GM19324 (cell line): ENCODE results near the gene FOXO6.

Experiments used
- ATAC-seq: cut with Tn5 transposase; IDR thresholded peaks from one replicate; pipeline ENCODE4 v1.9.1; 2021; ENCODE audit warnings: mild to moderate bottlenecking, moderate library complexity; ENCODE audit not compliant: unreplicated experiment, low FRiP score

FOXO6 gene

GRCh38 chr1:41397020-41397419 is 35.8 kb downstream of the FOXO6 start:
- no peak for ATAC-seq

DNA sequence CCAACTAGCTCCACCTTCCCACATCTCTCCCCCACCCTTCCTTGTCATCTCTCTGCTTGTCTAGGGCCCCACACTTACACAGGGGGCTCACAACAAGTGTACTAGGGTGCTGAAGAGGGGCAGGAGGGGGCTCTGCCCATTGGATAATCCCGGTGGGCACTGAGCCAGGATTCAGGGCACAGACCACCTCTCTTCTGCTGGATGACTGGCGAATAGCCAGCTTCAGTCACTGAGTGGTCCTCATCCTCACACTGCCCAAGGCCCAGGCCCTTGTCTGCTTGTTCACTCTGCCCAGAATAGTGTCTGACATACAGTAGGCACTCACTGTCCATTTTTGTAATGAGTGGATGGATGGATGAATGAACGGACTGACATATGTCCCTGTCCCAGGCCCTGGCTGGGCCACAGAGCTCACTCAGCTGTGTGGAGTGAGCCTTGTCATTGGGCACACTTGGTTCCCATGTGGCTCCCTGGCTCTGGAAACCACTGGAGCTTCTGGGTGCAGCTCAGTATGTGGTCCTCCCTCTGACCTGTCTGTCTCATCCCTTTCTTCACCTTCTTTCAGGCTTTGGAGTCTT is 36.6 kb downstream of the FOXO6 start:
- no peak for ATAC-seq

DNA sequence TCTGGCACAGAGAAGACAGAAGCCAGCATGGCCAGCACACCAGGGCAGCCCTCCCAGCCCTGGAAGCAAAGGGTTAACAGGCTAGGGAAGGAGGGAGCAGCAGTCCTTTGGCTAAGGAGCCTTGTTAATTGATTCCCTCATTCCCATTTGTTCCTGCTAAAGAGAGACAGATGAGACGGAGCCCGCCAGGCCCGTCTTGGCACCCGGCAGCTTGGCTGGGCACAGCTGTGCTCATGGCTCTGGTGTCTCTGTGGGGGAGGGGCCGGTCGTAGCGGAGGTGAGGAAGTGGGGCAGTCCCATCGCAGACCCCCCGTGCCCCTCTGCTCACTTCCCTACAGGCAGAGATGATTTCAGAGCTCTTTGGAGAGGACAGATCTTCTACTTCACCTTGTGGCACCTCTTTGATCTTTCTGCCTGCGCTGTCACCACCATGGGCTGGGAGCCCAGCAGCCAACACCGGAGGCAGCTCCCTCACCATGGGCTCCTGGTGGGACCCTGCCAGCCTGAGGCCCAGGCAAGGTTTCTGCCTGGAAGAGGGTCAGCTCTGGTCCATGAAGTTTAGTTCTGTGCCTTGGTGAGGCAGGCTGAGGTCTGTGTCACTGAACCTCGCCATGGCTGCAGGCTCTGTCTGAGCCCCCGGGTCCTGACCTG is 38.0 kb downstream of the FOXO6 start:
- ATAC-seq: no peak

GRCh38 chr1:41400225-41400624 is 39.0 kb downstream of the FOXO6 start:
- ATAC-seq: no peak

- no peak for ATAC-seq
Observed at GRCh38 chr1:41401899-41402298, 40.7 kb downstream of the FOXO6 start.

DNA sequence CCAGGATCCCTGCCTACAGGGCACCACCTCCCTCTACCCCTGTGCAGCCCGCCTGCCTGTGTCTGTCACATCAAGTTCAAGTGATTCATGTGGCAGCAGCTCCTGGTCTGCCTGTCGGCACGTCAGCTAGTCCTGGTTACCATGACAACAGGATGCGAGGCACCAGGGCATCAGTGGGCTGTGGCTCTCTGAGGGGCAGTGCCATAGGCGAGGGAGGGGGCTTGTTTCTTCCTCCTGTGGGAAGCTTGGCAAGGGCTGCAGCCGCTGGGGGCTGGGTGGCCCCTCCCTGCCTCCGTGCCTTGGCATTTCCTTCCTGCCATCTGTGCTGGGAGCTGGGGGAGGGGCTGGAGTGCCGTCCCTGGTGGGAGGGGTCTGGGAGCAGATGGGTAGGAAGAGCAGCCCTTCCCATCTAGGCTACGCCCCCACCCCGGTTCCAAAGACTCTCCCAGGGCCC is 43.1 kb downstream of the FOXO6 start:
- no peak for ATAC-seq

GRCh38 chr1:41407664-41408252 is 46.5 kb downstream of the FOXO6 start:
- no peak for ATAC-seq

DNA sequence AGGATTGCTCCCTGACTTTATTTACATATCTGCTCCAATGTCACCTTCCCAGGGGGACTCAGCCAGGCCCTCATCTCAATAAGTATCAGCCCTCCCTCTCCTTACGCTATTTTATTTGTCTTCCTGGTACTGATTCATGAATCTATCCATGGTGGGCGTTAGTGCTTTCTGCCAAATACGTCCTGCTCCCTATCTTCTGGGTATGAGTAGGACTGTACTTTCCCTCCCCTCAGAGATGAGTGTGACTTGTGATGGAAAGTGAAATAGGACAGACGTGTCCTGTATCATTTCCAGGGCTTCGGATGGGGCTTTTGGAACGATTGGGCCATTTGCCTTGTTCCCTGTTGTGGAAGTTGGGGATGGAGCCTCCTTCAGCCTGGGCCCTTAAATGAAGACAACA is 47.5 kb downstream of the FOXO6 start:
- ATAC-seq: no peak

- no peak for ATAC-seq
Observed at GRCh38 chr1:41409825-41410224, 48.6 kb downstream of the FOXO6 start.

- ATAC-seq: no peak
Observed at GRCh38 chr1:41410462-41410861, 49.2 kb downstream of the FOXO6 start.

DNA sequence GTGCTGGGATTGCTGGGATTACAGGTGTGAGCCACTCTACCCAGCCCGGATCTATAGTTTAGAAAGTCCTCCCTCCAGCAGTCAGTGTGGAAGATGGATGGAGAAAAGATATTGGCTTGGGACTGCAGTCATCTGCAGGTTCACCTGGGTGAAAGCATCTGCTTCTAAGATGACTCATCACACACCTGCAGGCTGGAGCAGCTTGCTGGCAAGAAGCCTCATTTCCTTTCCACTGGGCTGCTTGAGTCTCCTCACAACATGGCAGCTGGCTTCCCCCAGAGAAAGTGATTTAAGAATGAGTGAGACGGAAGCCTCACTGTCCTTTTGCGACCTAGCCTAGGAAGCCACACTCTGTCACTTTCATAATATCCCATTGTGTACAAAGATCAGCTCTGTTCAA is 50.0 kb downstream of the FOXO6 start:
- no peak for ATAC-seq

GRCh38 chr1:41412748-41413147 is 51.5 kb downstream of the FOXO6 start:
- no peak for ATAC-seq

DNA sequence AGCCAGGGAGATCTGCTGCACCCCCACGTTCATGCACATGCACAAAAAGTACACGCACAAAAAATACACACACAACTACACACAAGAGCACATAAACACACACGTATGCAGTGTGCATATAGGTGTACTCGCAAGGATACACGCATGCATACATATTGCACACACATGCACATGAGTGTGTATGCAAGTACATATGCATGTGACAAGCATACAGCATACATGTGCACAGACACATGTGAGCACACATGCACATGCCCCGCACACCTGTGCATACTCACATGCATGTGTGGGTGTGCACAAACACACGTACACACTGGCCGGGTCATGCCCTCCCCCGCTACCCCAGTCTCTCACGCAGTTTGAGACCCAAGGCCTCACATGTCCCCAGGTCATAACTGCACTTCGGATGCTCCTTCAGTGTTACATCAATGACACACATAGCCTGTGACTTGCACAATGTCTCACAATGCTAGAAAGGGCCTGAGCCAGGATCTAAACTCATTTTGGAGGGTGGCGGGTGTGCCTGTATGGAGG is 52.6 kb downstream of the FOXO6 start:
- no peak for ATAC-seq

DNA sequence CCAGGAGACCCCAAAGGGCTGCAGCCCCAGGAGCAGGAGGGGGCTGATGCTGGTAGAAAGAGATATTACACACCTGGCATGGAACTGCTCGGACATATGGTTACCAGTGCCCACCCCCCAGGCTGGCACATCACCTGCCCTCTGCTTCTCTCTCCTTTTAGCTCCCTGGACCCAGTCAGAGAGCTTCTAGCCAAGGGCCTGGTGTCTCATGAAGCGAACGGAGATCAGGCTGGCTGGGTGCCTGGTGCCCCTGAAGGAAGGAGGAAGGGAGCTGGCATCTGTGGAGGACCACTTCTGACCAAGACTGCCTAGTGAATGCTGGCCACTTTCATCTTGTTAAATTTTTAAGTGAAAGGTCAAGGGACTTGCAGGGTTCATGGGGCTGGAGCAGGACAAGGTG is 53.1 kb downstream of the FOXO6 start:
- ATAC-seq: no peak

DNA sequence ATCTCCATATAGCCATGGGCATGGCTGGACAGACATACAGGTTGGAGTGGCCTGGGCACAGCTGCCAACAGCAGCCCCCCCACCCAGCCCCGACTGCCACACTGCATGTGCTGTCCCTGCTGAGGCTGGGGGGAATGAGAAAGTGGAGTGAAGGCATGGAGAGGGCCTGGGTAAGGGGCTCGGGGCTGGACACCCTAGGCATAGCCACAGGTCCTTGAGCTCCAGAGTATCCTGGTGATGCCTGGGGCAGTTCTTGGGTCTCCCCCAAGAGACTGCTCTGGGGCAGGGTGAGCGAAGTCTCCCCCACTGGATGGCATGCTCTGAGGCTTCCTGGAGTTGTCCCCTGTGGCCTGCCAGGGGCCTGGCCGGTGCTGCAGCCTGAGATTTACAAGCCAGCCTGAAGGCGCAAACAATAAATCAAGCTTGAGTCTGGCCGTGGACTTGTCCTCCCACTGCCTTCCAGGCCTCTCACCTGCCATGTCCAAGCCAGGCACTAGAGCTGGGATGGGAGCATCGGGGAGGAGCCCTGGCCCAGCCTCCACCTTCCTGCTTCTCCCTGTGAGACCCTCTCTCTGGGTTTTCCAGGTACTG is 53.6 kb downstream of the FOXO6 start:
- no peak for ATAC-seq

DNA sequence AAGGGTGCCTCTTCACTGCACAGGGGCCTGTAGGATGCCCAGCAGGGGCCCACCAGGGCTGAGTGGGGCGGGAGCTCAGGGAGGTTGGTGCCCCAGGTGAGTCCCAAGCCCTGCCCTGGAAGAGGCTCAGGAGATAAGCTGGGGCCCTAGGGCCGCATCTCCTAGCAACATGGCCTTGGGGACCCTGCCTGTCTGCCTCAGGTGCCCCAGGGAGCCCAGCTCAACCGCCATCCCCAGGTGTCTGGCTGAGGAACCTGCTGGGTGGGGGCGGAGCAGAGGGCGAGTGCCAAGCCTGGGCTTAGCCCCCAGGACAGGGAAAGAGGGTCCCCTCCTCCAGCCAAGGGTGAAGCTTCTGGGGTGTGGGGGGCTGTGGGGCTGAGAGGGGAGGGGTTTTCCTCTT is 54.8 kb downstream of the FOXO6 start:
- ATAC-seq: no peak

DNA sequence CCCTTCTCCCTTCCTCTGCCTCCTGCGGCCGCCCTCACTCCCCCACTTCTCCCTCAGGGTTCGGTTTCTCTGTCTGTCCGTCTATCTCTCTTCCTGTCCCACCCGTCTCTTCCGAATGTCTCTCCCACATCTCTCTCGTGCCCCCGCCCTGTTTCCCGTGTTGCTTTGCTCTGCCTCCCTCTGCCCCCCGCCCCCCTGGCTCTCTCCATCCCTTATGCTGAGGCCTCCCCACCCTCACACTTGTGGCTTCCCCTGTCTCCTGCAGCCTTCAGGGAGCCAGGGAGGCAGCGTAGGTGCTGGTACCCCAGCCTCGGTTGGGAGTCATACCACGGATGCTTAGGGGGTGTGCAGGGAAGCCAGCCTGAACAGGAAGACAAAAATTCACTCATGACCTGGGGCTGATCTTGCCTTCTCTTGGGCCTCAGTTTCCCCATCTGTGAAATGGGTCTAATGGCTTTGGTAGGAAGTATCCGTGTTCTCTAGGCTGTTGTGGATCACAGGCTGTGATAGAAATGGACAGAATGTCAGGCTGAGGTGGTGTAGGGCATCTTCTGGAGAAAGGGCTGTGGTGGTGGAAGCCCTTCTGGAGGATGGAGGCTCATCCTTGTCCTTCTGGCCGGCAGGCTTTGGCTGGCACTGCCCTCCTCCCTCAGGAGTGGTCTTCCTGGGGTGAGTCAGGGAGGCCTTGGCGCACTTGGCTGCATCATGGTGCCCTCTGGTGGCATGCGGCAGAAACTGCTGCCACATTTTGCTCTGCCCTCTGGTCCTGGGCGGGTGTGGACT is 55.5 kb downstream of the FOXO6 start:
- no peak for ATAC-seq

- no peak for ATAC-seq
Observed at GRCh38 chr1:41417335-41417682, 56.1 kb downstream of the FOXO6 start.

- no peak for ATAC-seq
Observed at GRCh38 chr1:41417746-41418145, 56.5 kb downstream of the FOXO6 start.

DNA sequence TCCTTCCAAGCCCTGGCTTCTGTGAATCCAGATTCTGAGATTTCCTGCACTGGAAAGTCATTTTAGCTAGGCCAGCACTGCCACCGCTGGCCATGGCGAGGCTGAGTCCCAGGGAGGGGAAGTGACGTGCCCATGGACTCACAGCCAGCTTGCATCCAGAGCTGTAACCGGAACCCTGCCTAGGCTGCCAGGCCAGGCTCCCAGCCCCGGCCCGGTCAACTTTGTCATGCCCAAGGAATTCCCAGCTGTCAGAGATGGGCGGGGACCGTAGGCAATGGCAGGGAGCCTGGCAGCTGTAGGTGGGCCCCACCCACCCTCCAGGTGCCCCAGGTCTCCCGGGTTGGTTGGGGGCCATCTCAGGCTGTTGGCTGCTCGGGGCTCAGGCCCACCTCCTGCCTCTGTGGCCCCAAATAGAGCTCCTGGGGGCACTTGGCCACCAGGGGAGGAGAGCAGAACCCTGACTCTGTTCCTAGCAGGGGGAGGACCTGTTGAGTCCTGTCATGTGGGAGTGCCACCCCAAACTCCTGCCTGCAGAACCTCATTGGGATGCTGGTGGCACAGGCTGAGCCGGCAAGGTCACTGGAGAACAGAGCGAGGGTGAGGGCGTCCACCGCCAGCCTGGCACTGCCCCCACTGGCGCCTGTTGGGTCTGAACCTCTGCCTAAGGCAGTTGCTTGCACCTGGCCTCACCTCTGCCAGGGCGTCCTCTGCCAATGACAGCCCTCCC is 57.8 kb downstream of the FOXO6 start:
- no peak for ATAC-seq
